H9 (cell line): ENCODE data around the gene KANSL1. TPM values are rescaled to one million over a fixed set of nuclear protein-coding genes. Genes with fewer than 3 reads are reported as not detected.

Source experiments
- DNase-seq: peaks from one replicate; pipeline ENCODE4 v3.0.0-alpha.2; 2017
- H2AFZ ChIP-seq: one replicate; pipeline ENCODE4 v1.6.1; 2013; ENCODE audit warnings: mild to moderate bottlenecking, low read length, control low read depth, moderate library complexity
- H2AK5ac ChIP-seq: 2 replicates; pipeline ENCODE4 v1.6.1; 2013; ENCODE audit warnings: low read length, control low read depth, mixed read lengths; ENCODE audit not compliant: insufficient read length
- H2BK120ac ChIP-seq: one replicate; pipeline ENCODE4 v1.6.1; 2013; ENCODE audit warnings: low read depth, mild to moderate bottlenecking, low read length, control low read depth, inconsistent platforms; ENCODE audit not compliant: poor library complexity, severe bottlenecking
- H2BK12ac ChIP-seq: 2 replicates; pipeline ENCODE4 v1.6.1; 2013; ENCODE audit warnings: low read length, control low read depth, mixed read lengths, low read depth; ENCODE audit not compliant: insufficient read length
- H2BK15ac ChIP-seq: 2 replicates; pipeline ENCODE4 v1.6.1; 2013; ENCODE audit warnings: low read depth, low read length, control low read depth
- H2BK20ac ChIP-seq: one replicate; pipeline ENCODE4 v1.6.1; 2013; ENCODE audit warnings: low read depth, mild to moderate bottlenecking, low read length, control low read depth, inconsistent platforms; ENCODE audit not compliant: poor library complexity, severe bottlenecking
- H2BK5ac ChIP-seq: 2 replicates; pipeline ENCODE4 v1.6.1; 2013; ENCODE audit warnings: low read length, control low read depth, mixed read lengths; ENCODE audit not compliant: insufficient read length
- H3K14ac ChIP-seq: 2 replicates; pipeline ENCODE4 v1.6.1; 2013; ENCODE audit warnings: low read length, control low read depth; ENCODE audit not compliant: insufficient read depth
- H3K18ac ChIP-seq: 2 replicates; pipeline ENCODE4 v1.6.1; 2013; ENCODE audit warnings: low read depth, mild to moderate bottlenecking, mixed read lengths, low read length, control low read depth; ENCODE audit not compliant: insufficient read length
- H3K23ac ChIP-seq: 2 replicates; pipeline ENCODE4 v1.6.1; 2013; ENCODE audit warnings: low read length, control low read depth, mixed read lengths, low read depth; ENCODE audit not compliant: insufficient read length
- H3K23me2 ChIP-seq: 2 replicates; pipeline ENCODE4 v1.6.1; 2013; ENCODE audit warnings: low read depth, mild to moderate bottlenecking, mixed read lengths, low read length, control low read depth; ENCODE audit not compliant: insufficient read length, poor library complexity, severe bottlenecking
- H3K27ac ChIP-seq: 2 replicates; pipeline ENCODE4 v1.5.1; 2013; ENCODE audit warnings: low read length, control low read depth, mixed read lengths, low read depth; ENCODE audit not compliant: insufficient read length
- H3K27me3 ChIP-seq: 2 replicates; pipeline ENCODE4 v1.6.1; 2013; ENCODE audit warnings: low read length, control low read depth, inconsistent platforms; ENCODE audit not compliant: insufficient read depth
- H3K4ac ChIP-seq: 2 replicates; pipeline ENCODE4 v1.6.1; 2013; ENCODE audit warnings: low read depth, mild to moderate bottlenecking, control low read depth, inconsistent platforms, low read length, moderate library complexity
- H3K4me1 ChIP-seq: 2 replicates; pipeline ENCODE4 v1.6.1; 2013; ENCODE audit warnings: low read length, control low read depth, inconsistent platforms; ENCODE audit not compliant: insufficient read depth
- H3K4me2 ChIP-seq: 2 replicates; pipeline ENCODE4 v1.6.1; 2013; ENCODE audit warnings: low read length, control low read depth, mixed read lengths; ENCODE audit not compliant: insufficient read length, insufficient read depth
- H3K56ac ChIP-seq: 2 replicates; pipeline ENCODE4 v1.6.1; 2013; ENCODE audit warnings: low read depth, mild to moderate bottlenecking, mixed read lengths, low read length, control low read depth; ENCODE audit not compliant: insufficient read length
- H3K79me1 ChIP-seq: 2 replicates; pipeline ENCODE4 v1.6.1; 2013; ENCODE audit warnings: low read depth, mild to moderate bottlenecking, moderate library complexity, low read length, control low read depth, inconsistent platforms; ENCODE audit not compliant: insufficient read depth, poor library complexity, severe bottlenecking
- H3K79me2 ChIP-seq: 2 replicates; pipeline ENCODE4 v1.6.1; 2013; ENCODE audit warnings: low read length, control low read depth, inconsistent platforms; ENCODE audit not compliant: insufficient read depth
- H3K9ac ChIP-seq: 2 replicates; pipeline ENCODE4 v1.6.1; 2013; ENCODE audit warnings: low read length, control low read depth, mixed read lengths; ENCODE audit not compliant: insufficient read length; ENCODE audit errors: extremely low read depth
- H3K9me3 ChIP-seq: one replicate; pipeline ENCODE4 v1.6.1; 2013; ENCODE audit warnings: low read depth, low read length, inconsistent platforms; ENCODE audit not compliant: control insufficient read depth
- H3T11ph ChIP-seq: one replicate; pipeline ENCODE4 v1.6.1; 2013; ENCODE audit warnings: mild to moderate bottlenecking, low read length, control low read depth, inconsistent platforms
- H4K20me1 ChIP-seq: one replicate; pipeline ENCODE4 v1.6.1; 2013; ENCODE audit not compliant: control insufficient read depth, insufficient read length, insufficient read depth
- H4K5ac ChIP-seq: 2 replicates; pipeline ENCODE4 v1.6.1; 2013; ENCODE audit warnings: low read depth, mild to moderate bottlenecking, mixed read lengths, low read length, control low read depth; ENCODE audit not compliant: insufficient read length
- H4K8ac ChIP-seq: replicated peaks from 2 replicates; pipeline ENCODE4 v1.6.1; 2013; ENCODE audit warnings: low read length, control low read depth, mixed read lengths, low read depth; ENCODE audit not compliant: insufficient read length
- H4K91ac ChIP-seq: 2 replicates; pipeline ENCODE4 v1.6.1; 2013; ENCODE audit warnings: low read depth, mild to moderate bottlenecking, moderate library complexity, mixed read lengths, low read length, control low read depth; ENCODE audit not compliant: insufficient read length
- H3K27ac Mint-ChIP-seq, 3 experiments: 2 replicates in 2 of 3; 3 replicates in 1 of 3; pipeline ENCODE4 v1.8.0; 2020 to 2021; ENCODE audit warnings: mixed read lengths in 3 of 3, mild to moderate bottlenecking in 1 of 3, moderate library complexity in 1 of 3
- H3K27me3 Mint-ChIP-seq: 2 replicates; pipeline ENCODE4 v1.8.0; 2021; ENCODE audit warnings: low read depth, mild to moderate bottlenecking, moderate library complexity, mixed read lengths
- H3K36me3 Mint-ChIP-seq, 3 experiments: 2 replicates in 2 of 3; 3 replicates in 1 of 3; pipeline ENCODE4 v1.8.0; 2020 to 2021; ENCODE audit warnings: low read depth in 3 of 3, mixed read lengths in 3 of 3; ENCODE audit not compliant: insufficient read depth in 1 of 3
- H3K4me1 Mint-ChIP-seq, 2 experiments: 2 replicates each; pipeline ENCODE4 v1.8.0; 2020; ENCODE audit warnings: mixed read lengths in 2 of 2
- H3K4me3 Mint-ChIP-seq, 2 experiments: 2 replicates in 1 of 2; 3 replicates in 1 of 2; pipeline ENCODE4 v1.8.0; 2020 to 2021; ENCODE audit warnings: mild to moderate bottlenecking in 2 of 2, mixed read lengths in 2 of 2, moderate library complexity in 1 of 2
- H3K9me3 Mint-ChIP-seq, 2 experiments: 2 replicates in 1 of 2; 3 replicates in 1 of 2; pipeline ENCODE4 v1.8.0; 2020; ENCODE audit warnings: mild to moderate bottlenecking in 2 of 2, mixed read lengths in 2 of 2, moderate library complexity in 1 of 2
- CTCF ChIP-seq: fragments of 200-600 bp; sonication (generic); conservative IDR thresholded peaks from 3 replicates; pipeline ENCODE4 v1.8.0; 2021; ENCODE audit warnings: antibody characterized with exemption, mild to moderate bottlenecking
- WGBS: extraction: QIAGEN DNeasy Blood & Tissue Kit; methylation state at CpG from one replicate; pipeline ENCODE4 v1.1.7; 2013; ENCODE audit warnings: missing lambda C conversion rate, low lambda C conversion rate, mixed read lengths; ENCODE audit not compliant: insufficient read length; ENCODE audit errors: extremely low coverage; 5-methylcytosine and 5-hydroxymethylcytosine counted together
- total RNA-seq: library from RNA; stranded (reverse); gene quantifications from 2 replicates; pipeline ENCODE4 v1.2.1, GENCODE V29; 2021

KANSL1 gene
- total RNA-seq, 1 experiment from 2014 or later, result 114 TPM

DNA sequence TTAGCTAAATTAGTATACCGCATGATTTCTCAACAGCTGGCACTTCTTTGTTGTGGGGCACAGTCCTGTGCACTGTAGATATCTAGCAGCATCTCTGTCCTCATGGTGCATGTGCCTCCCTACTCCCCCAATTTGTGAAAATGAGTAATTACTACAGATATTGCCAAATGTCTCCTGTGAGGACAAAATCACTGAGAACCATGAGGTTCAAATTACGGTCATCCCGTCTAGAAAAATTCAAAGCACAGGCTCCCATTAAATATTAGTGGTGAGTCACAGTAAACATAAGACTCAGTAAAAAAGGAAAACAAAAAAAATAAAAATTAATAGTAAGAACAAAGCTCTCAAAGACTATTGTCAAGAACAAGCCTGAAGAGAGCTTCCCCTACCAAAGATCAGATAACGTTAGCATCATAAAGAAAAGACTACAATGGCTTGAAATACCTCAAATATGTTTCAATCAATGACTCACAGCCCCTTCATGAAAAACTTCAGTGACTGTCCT lies 136.4 kb downstream of the KANSL1 start:
- Mint-ChIP-seq H3K27ac (peak overlapping the region in 2 of 3 experiments; percentile 5 to 81; a peak in 5 of 7 replicates), H3K4me1 (peaks cover 34 to 37% of the 10 kb centered on the region in 2 experiments), H3K27me3 (no peaks in the 10 kb centered on the region; the same call in 1 of the 2 replicates), H3K9me3 (no peaks in the 10 kb centered on the region), H3K36me3 (peaks cover 16 to 49% (median 44%) of the 10 kb centered on the region in 3 experiments; a peak in 6 of 7 replicates), H3K4me3 (no peak overlapping the region)
- Histone ChIP-seq H3K79me1 (peaks cover 3% of the 10 kb centered on the region), H3T11ph (no peak overlapping the region), H3K27ac (no peak overlapping the region), H2BK120ac (no peak overlapping the region), H3K27me3 (no peaks in the 10 kb centered on the region), H2AK5ac (no peak overlapping the region), H3K4me1 (peaks cover 5% of the 10 kb centered on the region), H2BK5ac (no peak overlapping the region), H3K79me2 (no peaks in the 10 kb centered on the region), H4K91ac (no peak overlapping the region), H3K23ac (no peak overlapping the region), H3K23me2 (no peaks in the 10 kb centered on the region), H2BK20ac (no peak overlapping the region), H3K18ac (no peak overlapping the region), H3K56ac (no peak overlapping the region), H3K9me3 (no peaks in the 10 kb centered on the region), H2AFZ (no peak overlapping the region), H4K8ac (no peak overlapping the region), H3K9ac (no peak overlapping the region), H3K14ac (no peak overlapping the region), H3K4ac (no peak overlapping the region), H4K20me1 (no peaks in the 10 kb centered on the region), H4K5ac (no peak overlapping the region), H3K4me2 (no peak overlapping the region), H2BK15ac (no peak overlapping the region), H2BK12ac (no peak overlapping the region)
- DNase-seq, result no peak
- no peak for TF ChIP-seq CTCF
- no CpG with 5 or more reads among the region's 4 CpGs for WGBS
